ENCODE measurements around the gene IRF4. TPM values are rescaled to one million over a fixed set of nuclear protein-coding genes. Genes with fewer than 3 reads are reported as not detected.

The IRF4 gene
- total RNA-seq, 1 experiment from 2014 or later, result not detected

GRCh38 chr6:400815-401214 lies 9.3 kb downstream of the IRF4 start:
- CTCF ChIA-PET, result no interaction called here

GRCh38 chr6:401239-401993 lies 9.9 kb downstream of the IRF4 start:
- CTCF ChIA-PET, result no interaction called here
- no TSS peak for BruUV-seq (replicated peaks)
- H3K9me3 Mint-ChIP-seq (ENCODE audit: low read depth, unreplicated experiment), result no peaks in the 10 kb centered on the region

More at GRCh38 chr6:400815-401214, 9.3 kb downstream of the IRF4 start:
- Mint-ChIP-seq H3K9me3 (ENCODE audit: low read depth, unreplicated experiment) (no peaks in the 10 kb centered on the region), H3K4me3 (ENCODE audit: low read depth, unreplicated experiment) (no peak overlapping the region), H3K27ac (ENCODE audit: unreplicated experiment) (no peak overlapping the region), H3K36me3 (ENCODE audit: insufficient read depth, unreplicated experiment) (no peaks in the 10 kb centered on the region), H3K4me1 (ENCODE audit: low read depth, unreplicated experiment) (no peaks in the 10 kb centered on the region), H3K27me3 (ENCODE audit: unreplicated experiment) (peaks cover 42% of the 10 kb centered on the region)
- BruUV-seq (replicated peaks), result no TSS peak
- TF ChIP-seq CTCF (IDR thresholded peaks at IDR 0.05; ENCODE audit: unreplicated experiment), result no peak
- DNase-seq, result no peak
- intact Hi-C loops (cut with micrococcal nuclease; ENCODE audit: unreplicated experiment), result no loop called here

GRCh38 chr6:401994-402640 lies 10.6 kb downstream of the IRF4 start:
- no TSS peak for BruUV-seq (replicated peaks)
- intact Hi-C loops (cut with micrococcal nuclease; ENCODE audit: unreplicated experiment), result no loop called here
- Mint-ChIP-seq H3K27me3 (ENCODE audit: unreplicated experiment) (peaks cover 30% of the 10 kb centered on the region), H3K9me3 (ENCODE audit: low read depth, unreplicated experiment) (no peaks in the 10 kb centered on the region), H3K27ac (ENCODE audit: unreplicated experiment) (no peak overlapping the region), H3K36me3 (ENCODE audit: insufficient read depth, unreplicated experiment) (no peaks in the 10 kb centered on the region), H3K4me1 (ENCODE audit: low read depth, unreplicated experiment) (no peaks in the 10 kb centered on the region), H3K4me3 (ENCODE audit: low read depth, unreplicated experiment) (no peak overlapping the region)
- DNase-seq, result no peak
- CTCF ChIA-PET, result no interaction called here
- TF ChIP-seq CTCF (IDR thresholded peaks at IDR 0.05; ENCODE audit: unreplicated experiment), result no peak

More at GRCh38 chr6:401239-401993, 9.9 kb downstream of the IRF4 start:
- Mint-ChIP-seq H3K4me3 (ENCODE audit: low read depth, unreplicated experiment) (no peak overlapping the region), H3K27me3 (ENCODE audit: unreplicated experiment) (peaks cover 37% of the 10 kb centered on the region), H3K27ac (ENCODE audit: unreplicated experiment) (no peak overlapping the region), H3K36me3 (ENCODE audit: insufficient read depth, unreplicated experiment) (no peaks in the 10 kb centered on the region), H3K4me1 (ENCODE audit: low read depth, unreplicated experiment) (no peaks in the 10 kb centered on the region)
- no peak for DNase-seq
- intact Hi-C loops (cut with micrococcal nuclease; ENCODE audit: unreplicated experiment), result no loop called here
- TF ChIP-seq CTCF (IDR thresholded peaks at IDR 0.05; ENCODE audit: unreplicated experiment), result no peak

- H3K27me3 Mint-ChIP-seq (ENCODE audit: unreplicated experiment), result peaks cover 21% of the 10 kb centered on the region
Observed at GRCh38 chr6:402901-403658, 11.5 kb downstream of the IRF4 start.

More at GRCh38 chr6:402901-403658, 11.5 kb downstream of the IRF4 start:
- no peak for TF ChIP-seq CTCF (IDR thresholded peaks at IDR 0.05; ENCODE audit: unreplicated experiment)
- BruUV-seq (replicated peaks), result no TSS peak
- Mint-ChIP-seq H3K4me3 (ENCODE audit: low read depth, unreplicated experiment) (no peak overlapping the region), H3K9me3 (ENCODE audit: low read depth, unreplicated experiment) (no peaks in the 10 kb centered on the region), H3K36me3 (ENCODE audit: insufficient read depth, unreplicated experiment) (no peaks in the 10 kb centered on the region), H3K4me1 (ENCODE audit: low read depth, unreplicated experiment) (no peaks in the 10 kb centered on the region), H3K27ac (ENCODE audit: unreplicated experiment) (no peak overlapping the region)
- CTCF ChIA-PET, result no interaction called here
- intact Hi-C loops (cut with micrococcal nuclease; ENCODE audit: unreplicated experiment), result no loop called here
- no peak for DNase-seq

Measured in Calu3 (cell line).